T-helper 1 cell treated with Interleukin-12 subunit alpha and Interleukin-12 subunit beta and Interleukin-4 antibody, amounts not matched to agents 30 μg/mL and 1 μg/mL, for 36 hours (primary cell): ENCODE results near the gene ECEL1.

ENCODE experiments used
- H3K27ac Mint-ChIP-seq: one replicate; pipeline ENCODE4 v1.8.0; 2021; ENCODE audit warnings: mild to moderate bottlenecking, mixed read lengths
- H3K27me3 Mint-ChIP-seq: one replicate; pipeline ENCODE4 v1.8.0; 2021; ENCODE audit warnings: low read depth, mixed read lengths
- H3K36me3 Mint-ChIP-seq: one replicate; pipeline ENCODE4 v1.8.0; 2021; ENCODE audit warnings: low read depth, mixed read lengths
- H3K4me1 Mint-ChIP-seq: one replicate; pipeline ENCODE4 v1.8.0; 2021; ENCODE audit warnings: low read depth, mixed read lengths
- H3K4me3 Mint-ChIP-seq: one replicate; pipeline ENCODE4 v1.8.0; 2021; ENCODE audit warnings: mild to moderate bottlenecking, moderate library complexity, mixed read lengths
- H3K9me3 Mint-ChIP-seq: one replicate; pipeline ENCODE4 v1.8.0; 2021; ENCODE audit warnings: mixed read lengths

ECEL1 gene

DNA sequence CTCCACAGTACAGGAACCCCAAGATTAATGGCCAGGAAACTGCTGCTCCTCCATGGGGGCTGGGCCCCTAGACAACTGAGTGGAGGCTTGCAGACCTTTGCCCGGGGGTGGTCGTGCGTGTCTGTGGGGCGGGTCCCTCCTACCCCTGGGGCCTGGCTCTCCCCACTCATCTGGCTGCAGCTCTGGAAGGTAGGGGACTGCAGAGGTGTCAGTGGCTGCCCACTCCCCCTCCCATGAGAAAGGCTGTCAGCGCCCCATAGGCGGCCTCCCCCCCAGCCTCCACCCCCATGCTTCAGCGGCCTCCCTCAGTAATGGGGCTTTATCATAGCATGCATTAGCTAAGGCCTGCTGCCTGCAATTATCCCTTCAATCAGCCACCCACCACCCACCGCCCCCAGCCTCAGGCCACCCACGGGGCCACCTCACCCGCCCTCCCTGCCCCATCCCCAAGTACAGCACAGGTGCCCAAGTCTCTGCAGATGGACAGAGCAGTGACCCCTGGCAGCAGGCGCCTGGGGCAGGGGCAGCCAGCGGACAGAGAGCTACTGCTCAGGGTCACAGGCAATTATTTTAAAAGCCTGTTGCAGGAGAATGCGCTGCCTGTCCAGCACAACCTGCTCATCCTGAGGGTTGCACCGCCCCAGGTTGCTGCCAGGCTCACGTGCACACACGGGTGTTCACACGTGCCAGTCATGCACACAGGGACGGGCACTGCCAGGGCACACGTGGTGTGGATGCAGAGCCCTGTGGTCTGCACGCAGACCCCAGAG is 9.1 kb upstream of the ECEL1 start:
- H3K27me3 Mint-ChIP-seq, result peaks cover 4% of the 10 kb centered on the region
- H3K4me3 Mint-ChIP-seq, result no peak overlapping the region
- H3K36me3 Mint-ChIP-seq, result no peaks in the 10 kb centered on the region
- H3K27ac Mint-ChIP-seq, result no peak overlapping the region
- no peaks in the 10 kb centered on the region for H3K4me1 Mint-ChIP-seq
- H3K9me3 Mint-ChIP-seq, result no peaks in the 10 kb centered on the region

- H3K4me3 Mint-ChIP-seq, result no peak overlapping the region
- no peak overlapping the region for H3K27ac Mint-ChIP-seq
- H3K27me3 Mint-ChIP-seq, result peaks cover 9% of the 10 kb centered on the region
Observed at GRCh38 chr2:232495292-232495691, 7.7 kb upstream of the ECEL1 start.

DNA sequence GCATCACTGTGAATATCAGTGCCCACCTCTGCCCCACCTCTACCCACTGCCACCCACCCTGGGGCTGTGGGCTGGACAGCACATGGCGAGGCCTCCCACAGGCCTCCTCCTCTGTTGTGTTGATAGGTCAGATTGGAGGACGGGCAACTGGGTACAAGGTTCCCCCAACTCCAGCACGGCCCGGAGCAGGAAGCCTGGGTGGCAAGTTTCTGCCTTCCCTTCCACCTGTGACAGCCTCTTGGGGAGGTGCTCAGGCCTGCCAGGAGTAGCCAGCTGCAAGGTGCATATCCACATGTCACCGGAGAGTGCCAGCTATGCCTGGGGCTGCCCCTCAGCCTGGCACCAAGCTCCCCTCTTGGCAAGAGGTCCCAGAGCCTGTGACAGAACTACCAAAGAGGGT is 6.9 kb upstream of the ECEL1 start:
- Mint-ChIP-seq H3K27me3 (peaks cover 14% of the 10 kb centered on the region), H3K4me1 (no peaks in the 10 kb centered on the region), H3K36me3 (peaks cover under 1% of the 10 kb centered on the region), H3K27ac (no peak overlapping the region), H3K4me3 (no peak overlapping the region), H3K9me3 (no peaks in the 10 kb centered on the region)

More at GRCh38 chr2:232495292-232495691, 7.7 kb upstream of the ECEL1 start:
- Mint-ChIP-seq H3K36me3 (no peaks in the 10 kb centered on the region), H3K9me3 (no peaks in the 10 kb centered on the region), H3K4me1 (no peaks in the 10 kb centered on the region)

DNA sequence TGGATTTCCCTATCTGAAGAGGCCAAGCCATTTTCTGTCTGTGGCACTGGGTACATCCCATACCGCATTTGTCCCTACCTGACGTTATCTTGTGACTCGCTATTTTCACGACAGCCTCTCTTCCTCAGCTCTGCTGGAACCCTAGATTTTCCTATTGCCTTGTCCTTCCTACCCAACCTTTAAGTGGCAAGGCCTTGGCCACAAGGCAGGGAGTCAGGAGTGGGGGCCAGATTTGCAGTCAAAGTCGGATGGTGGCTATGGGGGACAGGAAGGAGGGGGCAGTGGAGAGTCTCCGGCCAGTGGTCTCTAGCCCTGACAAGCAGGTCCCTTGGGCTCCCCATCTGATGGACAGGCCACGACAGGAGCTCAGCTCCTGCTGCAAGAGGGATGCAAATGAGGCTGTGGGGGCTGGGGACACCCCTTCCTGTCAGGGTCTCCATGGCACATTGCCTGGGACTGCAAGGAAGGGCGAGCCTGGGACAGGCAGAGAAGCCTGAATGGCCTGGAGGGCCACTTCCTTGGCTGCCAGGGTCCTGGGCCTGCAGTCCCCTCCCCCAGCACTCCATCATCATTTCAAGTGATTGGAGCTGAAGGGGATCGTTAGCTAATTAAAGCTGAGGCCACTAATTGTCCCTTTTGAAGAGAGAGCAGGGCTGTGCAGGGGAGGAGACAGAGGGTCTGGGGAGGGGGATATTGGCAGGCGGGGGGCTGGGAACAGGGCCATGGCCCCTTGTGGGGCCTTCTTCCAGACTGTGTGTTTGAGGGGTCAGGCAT is 6.3 kb upstream of the ECEL1 start:
- H3K27ac Mint-ChIP-seq, result no peak overlapping the region
- H3K4me3 Mint-ChIP-seq, result no peak overlapping the region
- no peaks in the 10 kb centered on the region for H3K9me3 Mint-ChIP-seq
- no peaks in the 10 kb centered on the region for H3K4me1 Mint-ChIP-seq
- H3K36me3 Mint-ChIP-seq, result peaks cover 1% of the 10 kb centered on the region
- H3K27me3 Mint-ChIP-seq, result peaks cover 20% of the 10 kb centered on the region

DNA sequence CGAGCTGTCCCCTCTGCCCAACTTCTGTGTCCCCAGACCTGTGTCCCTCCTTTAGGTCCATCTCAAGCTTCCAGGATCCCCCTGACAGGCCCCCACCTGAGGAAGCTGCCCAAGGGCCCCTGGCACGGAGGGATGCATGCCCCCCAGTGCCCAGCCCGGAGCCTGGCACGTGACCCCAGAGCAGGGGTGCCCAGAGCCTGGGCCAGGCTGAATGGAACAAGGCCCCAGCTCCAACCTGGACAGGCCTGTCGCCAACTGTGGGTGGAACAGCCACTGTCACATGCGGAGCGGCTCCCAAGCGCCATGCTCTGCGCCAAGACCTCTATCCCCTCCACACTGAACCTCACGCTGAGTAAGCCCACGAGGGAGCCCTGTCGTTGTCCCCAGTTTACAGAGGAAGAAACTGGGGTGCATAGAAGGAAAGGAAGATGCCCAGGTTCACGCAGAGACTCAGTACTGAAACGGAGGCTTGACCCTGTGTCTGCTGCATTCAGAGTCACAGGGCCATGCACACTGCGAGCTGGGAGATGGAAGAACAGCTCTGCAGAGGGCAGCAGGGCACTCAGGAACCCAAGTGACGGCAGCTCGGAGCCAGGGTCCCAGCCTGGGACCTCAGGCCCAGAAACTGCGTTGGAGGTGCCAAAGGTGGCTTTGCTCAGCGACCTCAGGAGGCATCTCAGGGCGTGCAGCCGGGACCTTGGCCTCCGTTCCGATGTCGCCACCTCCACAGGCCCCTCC is 5.5 kb upstream of the ECEL1 start:
- H3K36me3 Mint-ChIP-seq, result peaks cover 1% of the 10 kb centered on the region
- no peaks in the 10 kb centered on the region for H3K9me3 Mint-ChIP-seq
- H3K27ac Mint-ChIP-seq, result no peak overlapping the region
- no peak overlapping the region for H3K4me3 Mint-ChIP-seq
- no peaks in the 10 kb centered on the region for H3K4me1 Mint-ChIP-seq
- peaks cover 28% of the 10 kb centered on the region for H3K27me3 Mint-ChIP-seq

- Mint-ChIP-seq H3K27me3 (peaks cover 31% of the 10 kb centered on the region), H3K36me3 (peaks cover 1% of the 10 kb centered on the region)
Observed at GRCh38 chr2:232492236-232492848, 4.7 kb upstream of the ECEL1 start.

DNA sequence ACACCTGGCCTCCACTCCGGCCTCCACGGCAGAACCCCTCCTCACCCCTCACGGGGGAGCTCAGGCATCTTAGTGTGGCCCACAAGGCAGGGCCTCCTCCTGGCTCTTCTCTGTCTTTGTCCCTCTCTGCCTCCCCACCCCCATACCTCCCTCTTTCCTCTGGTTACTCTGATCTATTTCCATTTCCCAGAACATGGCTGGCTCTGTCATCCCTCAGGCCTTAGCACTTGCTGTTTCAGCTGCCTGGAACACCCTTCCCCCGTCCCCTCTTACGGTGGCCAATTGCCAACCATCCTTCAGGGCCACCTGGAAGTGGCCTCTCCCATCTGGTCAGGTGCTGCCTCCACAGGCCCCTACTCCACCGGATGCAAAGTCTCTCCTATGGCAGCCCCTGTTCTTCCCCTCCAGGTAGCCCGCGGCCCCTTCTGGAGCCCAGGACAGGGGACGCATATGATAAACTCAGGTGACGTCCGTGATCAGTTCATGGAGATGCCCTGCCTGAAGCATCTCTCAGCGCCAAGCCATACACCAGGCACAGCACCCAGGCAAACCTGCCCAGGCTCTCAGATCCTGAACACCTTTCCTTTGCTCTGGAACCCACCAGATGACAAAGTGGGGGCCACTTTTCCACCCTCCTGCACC is 3.6 kb upstream of the ECEL1 start:
- Mint-ChIP-seq H3K27ac (no peak overlapping the region), H3K36me3 (peaks cover 1% of the 10 kb centered on the region), H3K4me3 (no peak overlapping the region), H3K4me1 (no peaks in the 10 kb centered on the region), H3K9me3 (no peaks in the 10 kb centered on the region), H3K27me3 (peaks cover 31% of the 10 kb centered on the region)

More at GRCh38 chr2:232492236-232492848, 4.7 kb upstream of the ECEL1 start:
- Mint-ChIP-seq H3K4me1 (no peaks in the 10 kb centered on the region), H3K4me3 (no peak overlapping the region), H3K27ac (no peak overlapping the region), H3K9me3 (no peaks in the 10 kb centered on the region)

DNA sequence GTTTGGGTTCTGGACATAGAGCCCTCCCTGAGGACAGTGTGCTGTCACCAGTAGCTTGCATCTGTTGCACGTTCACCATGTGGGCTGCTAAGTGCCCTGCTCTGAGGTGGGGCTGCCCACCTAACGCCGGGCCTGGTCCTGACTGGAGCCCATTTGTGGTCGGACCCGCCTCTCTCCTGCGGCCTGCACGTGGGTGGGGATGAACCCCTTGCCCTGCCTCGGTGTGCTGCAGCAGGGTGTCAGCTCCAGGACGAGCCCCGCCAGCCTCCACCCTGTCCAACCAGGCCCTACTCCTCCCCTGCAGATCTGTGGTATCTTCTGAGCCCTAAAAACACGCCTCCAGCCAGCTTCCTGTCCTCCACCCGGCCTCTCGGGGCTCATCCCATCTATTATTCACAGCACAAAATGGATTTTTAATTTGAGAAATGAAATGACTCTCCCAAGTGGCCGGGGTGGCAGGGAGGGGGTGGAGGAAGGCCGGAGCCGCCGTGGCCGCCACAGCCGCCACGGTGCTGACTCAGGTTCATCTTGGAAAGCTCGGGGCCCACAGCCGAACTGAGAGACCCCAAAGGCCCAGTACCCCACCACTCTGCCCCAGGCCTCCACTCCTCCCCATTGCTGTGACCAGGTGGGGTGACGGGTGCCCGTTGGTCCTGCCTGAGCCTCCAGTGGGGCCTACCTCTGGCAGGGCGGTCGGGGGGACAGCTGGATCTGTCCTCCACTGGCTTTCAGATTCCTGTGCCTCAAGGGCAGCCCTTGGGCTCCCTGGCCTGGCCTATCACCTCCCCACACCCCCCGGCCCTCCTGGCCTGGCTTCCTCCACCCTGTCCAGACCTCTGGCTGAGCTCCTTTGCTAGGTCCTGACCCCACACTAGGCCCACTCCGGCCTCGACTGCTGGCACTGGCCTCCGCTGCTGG is 2.8 kb upstream of the ECEL1 start:
- Mint-ChIP-seq H3K4me1 (no peaks in the 10 kb centered on the region), H3K9me3 (no peaks in the 10 kb centered on the region), H3K27me3 (peaks cover 31% of the 10 kb centered on the region), H3K4me3 (no peak overlapping the region), H3K27ac (no peak overlapping the region), H3K36me3 (peaks cover 1% of the 10 kb centered on the region)

DNA sequence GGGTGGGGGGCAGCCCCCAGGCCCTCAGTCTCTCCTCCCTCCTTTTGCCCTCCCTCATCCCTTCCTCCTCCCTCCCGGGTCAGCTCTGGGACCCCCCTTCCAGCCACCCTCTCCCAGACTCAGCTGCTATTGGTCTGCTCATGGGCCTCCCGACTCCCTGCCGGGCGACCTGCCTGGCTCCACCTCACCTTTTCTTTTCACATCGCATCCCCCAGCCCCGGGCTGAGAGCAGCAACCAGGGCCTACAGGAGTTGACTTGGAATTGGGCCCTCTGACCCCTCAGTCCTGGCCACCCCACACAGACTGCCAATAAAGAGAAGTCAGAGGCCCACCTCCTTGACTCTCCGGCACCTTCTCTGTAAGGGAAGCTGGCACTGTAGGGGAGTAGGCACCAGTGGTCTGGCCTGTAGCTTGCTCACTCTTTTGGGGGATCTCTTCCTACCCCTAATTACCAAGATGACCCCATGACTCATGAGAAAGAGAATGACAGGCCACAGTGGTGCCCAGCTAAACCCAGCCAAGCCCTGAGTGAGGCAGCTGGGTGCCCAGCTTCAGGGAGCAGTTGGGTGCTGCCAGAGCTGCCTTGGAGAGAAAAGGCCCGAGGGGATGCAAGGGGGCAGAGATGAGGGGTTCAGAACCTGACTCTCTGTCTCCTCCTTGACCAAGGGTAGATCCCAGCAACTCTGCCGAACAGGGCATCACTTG is 2.0 kb upstream of the ECEL1 start:
- Mint-ChIP-seq H3K36me3 (peaks cover 1% of the 10 kb centered on the region), H3K4me1 (no peaks in the 10 kb centered on the region), H3K27me3 (peaks cover 39% of the 10 kb centered on the region), H3K4me3 (no peak overlapping the region), H3K9me3 (no peaks in the 10 kb centered on the region), H3K27ac (no peak overlapping the region)

GRCh38 chr2:232488721-232489300 is 1.2 kb upstream of the ECEL1 start:
- Mint-ChIP-seq H3K9me3 (no peaks in the 10 kb centered on the region), H3K27me3 (peaks cover 46% of the 10 kb centered on the region), H3K27ac (no peak overlapping the region), H3K36me3 (peaks cover 1% of the 10 kb centered on the region), H3K4me1 (no peaks in the 10 kb centered on the region), H3K4me3 (no peak overlapping the region)

DNA sequence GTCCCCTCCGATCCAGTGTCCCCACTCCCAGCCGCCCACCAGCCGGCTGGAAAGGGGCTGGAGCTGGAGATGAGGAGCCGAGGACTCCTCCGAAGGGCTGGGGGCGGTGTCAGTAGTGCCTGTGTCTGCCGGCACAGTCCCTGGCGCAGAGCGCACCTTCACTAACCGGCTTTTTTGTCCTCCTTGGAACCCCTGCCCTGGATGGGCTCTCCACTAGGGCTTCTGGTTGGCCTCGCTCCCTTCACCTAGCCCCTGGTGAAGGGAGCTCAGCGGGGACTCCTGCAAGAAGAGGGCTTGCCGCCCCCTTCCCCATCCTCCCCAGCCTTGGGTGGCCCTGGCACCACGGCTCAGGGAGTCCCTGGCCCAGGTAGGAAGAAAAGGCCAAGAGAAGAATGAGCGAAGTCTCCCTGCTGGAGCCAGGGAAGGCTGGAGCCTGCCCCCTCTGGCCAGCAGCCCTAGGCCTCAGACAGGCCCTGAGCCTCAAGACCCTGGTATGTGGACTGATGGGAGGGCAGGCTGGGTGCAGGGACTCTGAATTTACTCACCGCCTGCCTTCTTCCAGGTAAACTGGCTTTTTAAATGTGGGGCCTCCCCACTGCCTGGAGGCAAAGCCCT is 570 bp upstream of the ECEL1 start:
- H3K36me3 Mint-ChIP-seq, result peaks cover 1% of the 10 kb centered on the region
- H3K27me3 Mint-ChIP-seq, result peaks cover 46% of the 10 kb centered on the region
- H3K9me3 Mint-ChIP-seq, result no peaks in the 10 kb centered on the region
- no peak overlapping the region for H3K4me3 Mint-ChIP-seq
- no peak overlapping the region for H3K27ac Mint-ChIP-seq
- no peaks in the 10 kb centered on the region for H3K4me1 Mint-ChIP-seq
